ENCODE data around the gene VAMP2. TPM values are rescaled to one million over a fixed set of nuclear protein-coding genes. Genes with fewer than 3 reads are reported as not detected.
A peak's percentile ranks its signal among the peaks of the same experiment; 100 is the strongest.

Gene VAMP2
- total and polyA plus RNA-seq, 4 donors = 4.2 to 25.9 (median 10.2) TPM

- peak; percentile 87 for DNase-seq (ENCODE audit: low spot score)
- Histone ChIP-seq H3K27me3 (ENCODE audit: control insufficient read depth in 4 of 4, insufficient read depth in 4 of 4, low read length in 3 of 4) (no peaks in the 10 kb centered on the region), H3K27ac (ENCODE audit: low read depth in 1 of 2, low read length in 2 of 2) (peak within 1 kb of the TSS; percentile 65 to 78), H3K36me3 (ENCODE audit: control insufficient read depth in 4 of 4, insufficient read depth in 3 of 4, low read depth in 1 of 4, low read length in 3 of 4) (no peaks in the 10 kb centered on the region), H3K9me3 (ENCODE audit: control insufficient read depth in 4 of 4, low read length in 3 of 4) (no peaks in the 10 kb centered on the region), H3K4me1 (ENCODE audit: control insufficient read depth in 4 of 4, insufficient read depth in 4 of 4, low read length in 3 of 4) (peaks cover 2 to 31% (median 19%) of the 10 kb centered on the region in 4 donors), H3K4me3 (ENCODE audit: low read depth in 1 of 3, low read length in 3 of 3) (peak within 1 kb of the TSS; percentile 63 to 78 (median 71)), H3K9ac (ENCODE audit: low read depth in 1 of 2, low read length in 2 of 2) (peak within 1 kb of the TSS; percentile 42 to 90)
- TF ChIP-seq, protein P1, sequence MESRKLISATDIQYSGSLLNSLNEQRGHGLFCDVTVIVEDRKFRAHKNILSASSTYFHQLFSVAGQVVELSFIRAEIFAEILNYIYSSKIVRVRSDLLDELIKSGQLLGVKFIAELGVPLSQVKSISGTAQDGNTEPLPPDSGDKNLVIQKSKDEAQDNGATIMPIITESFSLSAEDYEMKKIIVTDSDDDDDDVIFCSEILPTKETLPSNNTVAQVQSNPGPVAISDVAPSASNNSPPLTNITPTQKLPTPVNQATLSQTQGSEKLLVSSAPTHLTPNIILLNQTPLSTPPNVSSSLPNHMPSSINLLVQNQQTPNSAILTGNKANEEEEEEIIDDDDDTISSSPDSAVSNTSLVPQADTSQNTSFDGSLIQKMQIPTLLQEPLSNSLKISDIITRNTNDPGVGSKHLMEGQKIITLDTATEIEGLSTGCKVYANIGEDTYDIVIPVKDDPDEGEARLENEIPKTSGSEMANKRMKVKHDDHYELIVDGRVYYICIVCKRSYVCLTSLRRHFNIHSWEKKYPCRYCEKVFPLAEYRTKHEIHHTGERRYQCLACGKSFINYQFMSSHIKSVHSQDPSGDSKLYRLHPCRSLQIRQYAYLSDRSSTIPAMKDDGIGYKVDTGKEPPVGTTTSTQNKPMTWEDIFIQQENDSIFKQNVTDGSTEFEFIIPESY (IDR thresholded peaks at IDR 0.05) = peak; percentile 98
- TF ChIP-seq GABPA (IDR thresholded peaks at IDR 0.05 in 1 of 2, conservative IDR thresholded peaks at IDR 0.05 in 1 of 2) (no peak), NR2F2 (IDR thresholded peaks at IDR 0.05) (peak; percentile 39), HNF4G (IDR thresholded peaks at IDR 0.05) (no peak), MAX (IDR thresholded peaks at IDR 0.05) (no peak), TAF1 (conservative IDR thresholded peaks at IDR 0.05) (no peak)
- WGBS = 7% methylated on average over 56 of the region's 56 CpGs
Observed at GRCh38 chr17:8176197-8176940, 13.6 kb upstream of the VAMP2 start, which contains the start of gene TMEM107. TMEM107 (minus strand) TSS chr17:8176380; CDS start chr17:8176286, 94 bp downstream.

- no peak for DNase-seq (ENCODE audit: low spot score)
- TF ChIP-seq NR2F2 (IDR thresholded peaks at IDR 0.05) (no peak), HNF4G (IDR thresholded peaks at IDR 0.05) (no peak), RAD21 (IDR thresholded peaks at IDR 0.05) (no peak), SP1 (IDR thresholded peaks at IDR 0.05) (no peak), MAX (IDR thresholded peaks at IDR 0.05) (no peak), JUND (IDR thresholded peaks at IDR 0.05) (no peak), TAF1 (conservative IDR thresholded peaks at IDR 0.05) (no peak), FOXA1 (IDR thresholded peaks at IDR 0.05) (no peak), EGR1 (IDR thresholded peaks at IDR 0.05; ENCODE audit: low read depth in 2 of 2) (no peak), ATF3 (IDR thresholded peaks at IDR 0.05) (no peak), FOXA2 (IDR thresholded peaks at IDR 0.05) (no peak), HNF4A (conservative IDR thresholded peaks at IDR 0.05) (no peak), YY1 (IDR thresholded peaks at IDR 0.05) (no peak)
- TF ChIP-seq, protein P2, sequence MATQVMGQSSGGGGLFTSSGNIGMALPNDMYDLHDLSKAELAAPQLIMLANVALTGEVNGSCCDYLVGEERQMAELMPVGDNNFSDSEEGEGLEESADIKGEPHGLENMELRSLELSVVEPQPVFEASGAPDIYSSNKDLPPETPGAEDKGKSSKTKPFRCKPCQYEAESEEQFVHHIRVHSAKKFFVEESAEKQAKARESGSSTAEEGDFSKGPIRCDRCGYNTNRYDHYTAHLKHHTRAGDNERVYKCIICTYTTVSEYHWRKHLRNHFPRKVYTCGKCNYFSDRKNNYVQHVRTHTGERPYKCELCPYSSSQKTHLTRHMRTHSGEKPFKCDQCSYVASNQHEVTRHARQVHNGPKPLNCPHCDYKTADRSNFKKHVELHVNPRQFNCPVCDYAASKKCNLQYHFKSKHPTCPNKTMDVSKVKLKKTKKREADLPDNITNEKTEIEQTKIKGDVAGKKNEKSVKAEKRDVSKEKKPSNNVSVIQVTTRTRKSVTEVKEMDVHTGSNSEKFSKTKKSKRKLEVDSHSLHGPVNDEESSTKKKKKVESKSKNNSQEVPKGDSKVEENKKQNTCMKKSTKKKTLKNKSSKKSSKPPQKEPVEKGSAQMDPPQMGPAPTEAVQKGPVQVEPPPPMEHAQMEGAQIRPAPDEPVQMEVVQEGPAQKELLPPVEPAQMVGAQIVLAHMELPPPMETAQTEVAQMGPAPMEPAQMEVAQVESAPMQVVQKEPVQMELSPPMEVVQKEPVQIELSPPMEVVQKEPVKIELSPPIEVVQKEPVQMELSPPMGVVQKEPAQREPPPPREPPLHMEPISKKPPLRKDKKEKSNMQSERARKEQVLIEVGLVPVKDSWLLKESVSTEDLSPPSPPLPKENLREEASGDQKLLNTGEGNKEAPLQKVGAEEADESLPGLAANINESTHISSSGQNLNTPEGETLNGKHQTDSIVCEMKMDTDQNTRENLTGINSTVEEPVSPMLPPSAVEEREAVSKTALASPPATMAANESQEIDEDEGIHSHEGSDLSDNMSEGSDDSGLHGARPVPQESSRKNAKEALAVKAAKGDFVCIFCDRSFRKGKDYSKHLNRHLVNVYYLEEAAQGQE (IDR thresholded peaks at IDR 0.05) = no peak
- TF ChIP-seq, protein P1 (IDR thresholded peaks at IDR 0.05) = no peak
- peaks cover 2 to 31% (median 19%) of the 10 kb centered on the region in 4 donors for H3K4me1 ChIP-seq (ENCODE audit: control insufficient read depth in 4 of 4, insufficient read depth in 4 of 4, low read length in 3 of 4)
- H3K27ac ChIP-seq (ENCODE audit: low read depth in 1 of 2, low read length in 2 of 2) = peak overlapping the region; percentile 65 to 78
- peak overlapping the region; percentile 42 to 90 for H3K9ac ChIP-seq (ENCODE audit: low read depth in 1 of 2, low read length in 2 of 2)
- peak overlapping the region; percentile 63 to 78 (median 71) for H3K4me3 ChIP-seq (ENCODE audit: low read depth in 1 of 3, low read length in 3 of 3)
- 26% methylated on average over 11 of the region's 11 CpGs for WGBS
- H3K36me3 ChIP-seq (ENCODE audit: control insufficient read depth in 4 of 4, insufficient read depth in 3 of 4, low read depth in 1 of 4, low read length in 3 of 4) = no peaks in the 10 kb centered on the region
- H3K27me3 ChIP-seq (ENCODE audit: control insufficient read depth in 4 of 4, insufficient read depth in 4 of 4, low read length in 3 of 4) = no peaks in the 10 kb centered on the region
- no peaks in the 10 kb centered on the region for H3K9me3 ChIP-seq (ENCODE audit: control insufficient read depth in 4 of 4, low read length in 3 of 4)
Observed at GRCh38 chr17:8175795-8176196, 13.0 kb upstream of the VAMP2 start.
